ENCODE results near the gene NEK9.
"Not testable (repeated sequence)": the region's sequence is repeated elsewhere in the genome, so short reads cannot be mapped to it uniquely, and the experiment has no call there.

NEK9 gene

GRCh38 chr14:75126679-75127473 lies at the start of gene NEK9:
TSS of gene NEK9 (minus strand) at chr14:75127048. CDS start at chr14:75126921, 127 bp downstream.
- peak; percentile 89 for DNase-seq (ENCODE audit: low spot score)

GRCh38 chr14:75176142-75176820 lies 49.4 kb upstream of the NEK9 start, which contains the start of gene TMED10:
TSS of gene TMED10 (minus strand) at chr14:75176612. CDS start at chr14:75176579, 33 bp downstream.
- peak; percentile 89 for DNase-seq (ENCODE audit: low spot score)

- no peak for DNase-seq (ENCODE audit: low spot score)
Measured at GRCh38 chr14:75175677-75176141, 48.9 kb upstream of the NEK9 start.

- DNase-seq (ENCODE audit: low spot score): no peak
Measured at GRCh38 chr14:75174066-75174465, 47.2 kb upstream of the NEK9 start.

- DNase-seq (ENCODE audit: low spot score): no peak
Measured at GRCh38 chr14:75170772-75171171, 43.9 kb upstream of the NEK9 start.

GRCh38 chr14:75168586-75169335 lies 41.9 kb upstream of the NEK9 start:
- DNase-seq (ENCODE audit: low spot score): no peak

GRCh38 chr14:75167325-75167724 lies 40.5 kb upstream of the NEK9 start:
- DNase-seq (ENCODE audit: low spot score): no peak

- no peak for DNase-seq (ENCODE audit: low spot score)
Measured at GRCh38 chr14:75165586-75166391, 38.9 kb upstream of the NEK9 start.

GRCh38 chr14:75164809-75165208 lies 38.0 kb upstream of the NEK9 start:
- no peak for DNase-seq (ENCODE audit: low spot score)

- DNase-seq (ENCODE audit: low spot score): no peak
Measured at GRCh38 chr14:75163677-75164076, 36.8 kb upstream of the NEK9 start.

- DNase-seq (ENCODE audit: low spot score): peak; percentile 21
Measured at GRCh38 chr14:75162631-75163030, 35.8 kb upstream of the NEK9 start.

GRCh38 chr14:75158843-75159614 lies 32.2 kb upstream of the NEK9 start:
- no peak for DNase-seq (ENCODE audit: low spot score)

- peak; percentile 51 for DNase-seq (ENCODE audit: low spot score)
Measured at GRCh38 chr14:75156901-75157300, 30.1 kb upstream of the NEK9 start.

GRCh38 chr14:75156111-75156510 lies 29.3 kb upstream of the NEK9 start:
- no peak for DNase-seq (ENCODE audit: low spot score)

GRCh38 chr14:75155169-75155568 lies 28.3 kb upstream of the NEK9 start:
- DNase-seq (ENCODE audit: low spot score): peak; percentile 29

- no peak for DNase-seq (ENCODE audit: low spot score)
Measured at GRCh38 chr14:75153295-75153694, 26.4 kb upstream of the NEK9 start.

- DNase-seq (ENCODE audit: low spot score): no peak
Measured at GRCh38 chr14:75151851-75152250, 25.0 kb upstream of the NEK9 start.

GRCh38 chr14:75150637-75151036 lies 23.8 kb upstream of the NEK9 start:
- not testable (repeated sequence) for DNase-seq (ENCODE audit: low spot score)

- no peak for DNase-seq (ENCODE audit: low spot score)
Measured at GRCh38 chr14:75150150-75150549, 23.3 kb upstream of the NEK9 start.

- peak; percentile 14 for DNase-seq (ENCODE audit: low spot score)
Measured at GRCh38 chr14:75147423-75148071, 20.7 kb upstream of the NEK9 start.
